HL-60 (cell line): Measurements from ENCODE around the gene KRT35.

Source experiments
- CTCF ChIP-seq: IDR thresholded peaks from one replicate; pipeline ENCODE4 v1.5.1; 2011; ENCODE audit warnings: low read length, control low read depth, inconsistent platforms; ENCODE audit not compliant: insufficient read depth
- GABPA ChIP-seq: IDR thresholded peaks from 2 replicates; pipeline ENCODE4 v1.6.1; 2012; ENCODE audit warnings: low read depth
- POLR2AphosphoS5 ChIP-seq: IDR thresholded peaks from 2 replicates; pipeline ENCODE4 v1.6.1; 2012; ENCODE audit warnings: low read depth

- no peak for TF ChIP-seq POLR2AphosphoS5
- TF ChIP-seq CTCF = no peak
- TF ChIP-seq GABPA = no peak
Observed at GRCh38 chr17:41530062-41531048, 49.4 kb upstream of the KRT35 start.
